B cell (primary cell): ENCODE results near the gene HS6ST2.

Experiments used
- EZH2 ChIP-seq: IDR thresholded peaks from 2 replicates; pipeline ENCODE4 v1.6.1; 2012; ENCODE audit warnings: borderline replicate concordance, low read depth, mild to moderate bottlenecking, moderate library complexity, low read length; ENCODE audit not compliant: insufficient read depth, poor library complexity, severe bottlenecking
- TF ChIP-seq, protein P1 (sequence below): fragments of 200-600 bp; IDR thresholded peaks from one replicate; pipeline ENCODE4 v1.8.0; 2022; ENCODE audit warnings: antibody characterized with exemption, mild to moderate bottlenecking

- TF ChIP-seq, protein P1, sequence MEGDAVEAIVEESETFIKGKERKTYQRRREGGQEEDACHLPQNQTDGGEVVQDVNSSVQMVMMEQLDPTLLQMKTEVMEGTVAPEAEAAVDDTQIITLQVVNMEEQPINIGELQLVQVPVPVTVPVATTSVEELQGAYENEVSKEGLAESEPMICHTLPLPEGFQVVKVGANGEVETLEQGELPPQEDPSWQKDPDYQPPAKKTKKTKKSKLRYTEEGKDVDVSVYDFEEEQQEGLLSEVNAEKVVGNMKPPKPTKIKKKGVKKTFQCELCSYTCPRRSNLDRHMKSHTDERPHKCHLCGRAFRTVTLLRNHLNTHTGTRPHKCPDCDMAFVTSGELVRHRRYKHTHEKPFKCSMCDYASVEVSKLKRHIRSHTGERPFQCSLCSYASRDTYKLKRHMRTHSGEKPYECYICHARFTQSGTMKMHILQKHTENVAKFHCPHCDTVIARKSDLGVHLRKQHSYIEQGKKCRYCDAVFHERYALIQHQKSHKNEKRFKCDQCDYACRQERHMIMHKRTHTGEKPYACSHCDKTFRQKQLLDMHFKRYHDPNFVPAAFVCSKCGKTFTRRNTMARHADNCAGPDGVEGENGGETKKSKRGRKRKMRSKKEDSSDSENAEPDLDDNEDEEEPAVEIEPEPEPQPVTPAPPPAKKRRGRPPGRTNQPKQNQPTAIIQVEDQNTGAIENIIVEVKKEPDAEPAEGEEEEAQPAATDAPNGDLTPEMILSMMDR: no peak
- TF ChIP-seq EZH2: no peak
Measured at GRCh38 chrX:132613801-132614200, 344.6 kb downstream of the HS6ST2 start.
